ENCODE data around the gene IPO11.
A peak's percentile ranks its signal among the peaks of the same experiment; 100 is the strongest.
"Not testable (repeated sequence)": the region's sequence is repeated elsewhere in the genome, so short reads cannot be mapped to it uniquely, and the experiment has no call there.

The IPO11 gene

DNA sequence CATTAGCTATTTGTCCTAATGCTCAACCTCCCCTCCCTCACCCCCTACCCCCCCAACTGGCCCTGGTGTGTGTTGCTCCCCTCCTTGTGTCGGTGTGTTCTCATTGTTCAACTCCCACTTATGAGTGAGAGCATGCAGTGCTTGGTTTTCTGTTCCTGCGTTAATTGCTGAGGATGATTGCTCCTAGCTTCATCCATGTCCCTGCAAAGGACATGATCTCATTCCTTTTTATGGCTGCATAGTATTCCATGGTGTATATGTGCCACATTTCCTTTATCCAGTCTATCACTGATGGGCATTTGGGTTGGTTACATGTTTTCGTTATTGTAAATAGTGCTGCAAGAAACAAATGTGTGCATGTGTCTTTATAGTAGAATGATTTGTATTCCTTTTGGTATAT, 153.2 kb downstream of the IPO11 start:
- intact Hi-C loops (cut with DNase I); DNase-seq: not testable (repeated sequence)

DNA sequence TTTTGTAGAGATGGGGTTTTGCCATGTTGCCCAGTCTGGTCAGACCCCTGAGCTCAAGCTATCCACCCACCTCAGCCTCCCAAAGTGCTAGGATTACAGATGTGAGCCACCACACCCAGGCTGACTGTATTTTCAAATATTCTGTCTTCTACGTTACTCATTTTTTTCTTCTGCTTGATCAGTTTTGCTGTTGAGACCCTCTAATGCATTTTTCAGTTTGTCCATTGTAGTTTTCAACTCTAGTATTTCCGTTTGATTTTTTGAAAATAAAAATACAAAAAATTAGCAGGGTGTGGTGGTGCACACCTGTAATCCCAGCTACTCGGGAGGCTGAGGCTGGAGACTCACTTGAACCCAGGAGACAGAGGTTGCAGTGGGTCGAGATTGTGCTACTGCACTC, 155.6 kb downstream of the IPO11 start:
- intact Hi-C loops (cut with DNase I), result no loop called here
- DNase-seq, result no peak

DNA sequence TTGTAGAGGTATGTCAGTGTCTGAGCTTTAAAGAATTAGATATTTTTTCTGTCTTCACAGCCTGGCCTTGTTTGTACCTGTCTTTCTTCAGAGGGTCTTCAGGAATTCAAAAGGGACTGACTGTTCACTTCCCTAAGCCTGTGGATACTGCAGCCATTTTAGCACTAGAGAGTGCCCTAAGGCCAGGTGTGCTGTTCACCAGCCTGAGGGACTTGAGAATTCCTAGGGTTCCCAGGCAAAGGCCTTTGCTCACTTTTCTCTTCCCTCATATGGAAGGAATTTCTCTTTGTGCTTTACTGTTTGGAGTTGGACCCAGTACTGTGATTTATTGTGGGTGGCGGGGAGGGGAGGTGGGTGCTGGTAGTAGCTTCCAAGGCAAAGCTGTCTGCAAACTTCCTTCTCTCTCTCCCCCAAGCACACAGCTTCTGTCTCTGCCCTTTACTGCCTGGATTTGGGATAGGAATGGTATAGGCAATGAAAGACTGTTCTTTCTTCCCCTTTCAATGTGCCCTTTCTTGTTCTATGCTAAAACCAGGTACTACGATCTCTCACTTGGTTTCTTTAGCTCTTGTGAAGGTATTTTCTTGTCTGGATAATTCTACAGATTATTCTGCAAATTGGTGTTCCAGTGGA, 156.4 kb downstream of the IPO11 start:
- no peak for DNase-seq
- intact Hi-C loops (cut with DNase I), result no loop called here

DNA sequence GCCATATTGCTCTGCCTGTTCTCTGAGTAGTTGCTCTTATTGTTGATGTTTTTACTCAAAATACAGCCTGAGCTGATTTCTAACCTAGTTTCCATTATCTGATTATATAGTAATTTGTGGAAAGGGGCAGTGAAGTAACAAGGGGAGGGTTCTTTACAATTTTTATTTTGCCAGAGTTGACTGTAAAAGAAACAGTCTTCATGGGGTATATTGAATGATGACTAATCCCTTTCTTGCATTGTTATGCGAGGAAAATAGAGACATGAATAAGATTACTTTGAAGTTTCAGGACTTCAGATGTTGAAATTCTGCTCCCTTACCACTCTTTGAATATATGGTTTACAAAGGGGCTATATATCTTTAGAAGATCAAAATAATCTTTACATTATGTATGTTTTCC, 156.9 kb downstream of the IPO11 start:
- DNase-seq, result no peak
- intact Hi-C loops (cut with DNase I), result no loop called here

DNA sequence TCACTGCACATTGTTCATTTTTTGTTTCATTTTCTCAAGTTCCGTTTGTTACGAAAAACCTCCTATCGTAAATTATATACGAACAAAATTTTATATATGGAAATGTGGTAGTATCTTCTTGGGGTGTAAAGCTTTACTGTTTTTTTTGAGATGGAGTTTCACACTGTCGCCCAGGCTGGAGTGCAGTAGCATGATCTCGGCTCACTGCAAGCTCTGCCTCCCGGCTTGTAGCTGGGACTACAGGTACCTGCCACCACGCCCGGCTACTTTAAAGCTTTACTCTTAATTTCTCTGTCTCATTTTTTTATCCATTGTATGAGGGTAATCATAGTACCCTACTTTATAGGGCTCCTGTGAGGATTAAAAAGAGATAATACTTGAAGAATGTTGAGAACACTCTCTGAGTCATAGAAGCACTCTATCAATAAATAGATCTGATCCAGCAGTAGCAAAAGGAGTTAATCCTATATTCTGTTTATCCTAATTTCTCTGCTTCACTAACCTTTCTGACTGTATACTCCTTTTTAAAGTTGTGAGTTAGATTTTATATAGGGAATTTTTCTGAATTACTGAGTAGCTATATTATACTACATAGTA, 160.5 kb downstream of the IPO11 start:
- no peak for DNase-seq
- intact Hi-C loops (cut with DNase I), result no loop called here

DNA sequence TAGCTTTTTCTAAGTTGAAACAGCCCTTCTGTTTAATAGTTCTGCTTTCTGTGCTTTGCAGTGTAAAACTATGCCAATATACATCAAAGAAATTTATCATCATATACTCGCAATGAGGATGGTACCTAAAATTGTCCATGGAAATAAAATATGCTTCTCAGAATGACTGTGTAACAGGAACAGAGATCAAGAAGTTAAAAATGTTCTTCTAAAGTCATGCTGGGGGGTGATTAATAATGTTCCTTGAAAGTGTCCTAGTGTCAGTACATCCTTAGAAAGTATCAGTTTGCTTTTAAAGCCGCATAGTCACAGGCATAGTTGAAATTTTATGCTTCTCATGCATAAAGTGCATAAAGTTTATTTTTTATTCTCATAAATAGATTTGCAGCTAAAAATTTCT, 162.0 kb downstream of the IPO11 start:
- intact Hi-C loops (cut with DNase I), result no loop called here
- no peak for DNase-seq

DNA sequence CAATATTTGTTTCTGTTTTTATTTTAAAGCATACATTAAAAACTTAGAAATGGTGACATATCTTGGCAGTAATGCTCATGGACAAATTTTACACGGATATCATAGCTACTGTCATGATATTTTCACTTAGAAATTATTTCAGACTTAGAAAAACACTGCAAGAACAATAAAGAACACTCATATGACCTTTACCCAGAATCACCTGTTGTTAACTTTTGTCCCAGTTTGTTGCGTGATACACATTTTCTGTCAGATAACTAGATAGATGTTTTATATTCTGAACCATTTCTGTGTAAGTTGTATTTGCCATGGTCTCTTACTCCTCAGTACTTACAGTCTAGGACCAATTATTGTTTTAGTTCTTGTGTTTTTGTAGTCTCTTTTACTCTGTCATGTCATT, 162.5 kb downstream of the IPO11 start:
- intact Hi-C loops (cut with DNase I), result no loop called here
- DNase-seq, result no peak

DNA sequence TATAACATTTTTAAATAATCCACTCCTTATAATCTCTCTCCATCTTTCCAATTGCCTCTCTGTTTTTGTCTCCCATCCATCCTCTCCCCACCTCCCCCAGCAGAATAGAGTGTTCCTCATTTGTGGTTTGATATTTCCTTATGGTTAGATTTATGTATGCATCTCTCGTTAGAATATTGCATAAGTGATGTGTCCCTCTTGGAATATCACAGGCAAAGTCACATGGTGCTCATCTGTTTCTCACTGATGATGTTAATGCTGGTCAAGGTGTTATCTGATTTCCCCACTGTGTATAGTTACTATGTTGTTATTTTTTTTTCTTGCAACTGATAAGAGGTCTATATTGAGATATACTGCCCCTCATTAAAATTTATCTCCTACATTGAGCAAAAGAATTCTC, 162.9 kb downstream of the IPO11 start:
- DNase-seq, result no peak
- intact Hi-C loops (cut with DNase I), result no loop called here

DNA sequence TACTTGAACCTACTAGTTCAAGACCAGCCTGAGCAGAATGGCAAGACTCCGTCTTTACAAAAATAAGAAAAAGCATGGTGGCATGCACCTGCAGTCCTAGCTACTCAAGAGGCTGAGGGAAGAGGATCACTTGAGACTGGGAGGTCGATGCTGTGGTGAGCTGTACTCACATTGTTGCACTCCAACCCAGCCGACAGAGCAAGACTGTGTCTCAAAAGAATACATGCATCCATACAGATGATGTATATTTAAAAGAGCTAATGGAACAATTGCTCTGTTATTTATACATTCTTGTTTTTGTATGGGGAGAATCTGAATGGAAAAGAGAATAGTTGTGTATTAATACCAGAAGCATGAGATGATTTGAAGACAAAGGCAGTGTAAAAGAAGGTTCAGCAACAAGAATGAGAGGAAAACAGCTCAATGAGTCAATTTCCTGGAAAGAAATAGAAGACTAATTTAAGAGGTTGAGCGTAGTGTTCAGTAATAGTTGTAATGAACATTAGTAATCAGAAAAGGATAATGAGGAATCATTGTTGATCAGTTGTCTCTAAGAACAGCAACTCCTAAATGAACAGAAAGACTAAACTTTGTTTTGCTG, 164.1 kb downstream of the IPO11 start:
- intact Hi-C loops (cut with DNase I), result no loop called here

DNA sequence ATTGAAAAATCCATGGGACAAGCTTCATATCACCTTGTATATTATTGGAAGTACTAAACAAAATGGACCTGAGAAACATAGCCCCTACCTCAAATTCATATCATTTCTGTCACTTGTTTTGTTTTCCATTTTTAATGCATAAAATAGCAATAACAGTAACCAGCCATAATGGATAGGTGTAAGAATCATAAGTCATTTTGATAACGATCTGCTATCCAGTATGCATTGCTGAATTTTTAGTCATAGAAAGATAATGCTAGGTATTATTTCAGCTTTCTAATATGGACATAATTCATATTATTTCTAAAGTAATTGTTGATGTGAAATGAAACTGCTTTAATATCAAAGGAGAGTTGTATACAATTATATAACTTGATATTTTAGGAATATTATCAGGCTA, 164.9 kb downstream of the IPO11 start:
- intact Hi-C loops (cut with DNase I), result no loop called here
- DNase-seq, result no peak

More for the DNA sequence above, 164.1 kb downstream of the IPO11 start:
- no peak for DNase-seq

DNA sequence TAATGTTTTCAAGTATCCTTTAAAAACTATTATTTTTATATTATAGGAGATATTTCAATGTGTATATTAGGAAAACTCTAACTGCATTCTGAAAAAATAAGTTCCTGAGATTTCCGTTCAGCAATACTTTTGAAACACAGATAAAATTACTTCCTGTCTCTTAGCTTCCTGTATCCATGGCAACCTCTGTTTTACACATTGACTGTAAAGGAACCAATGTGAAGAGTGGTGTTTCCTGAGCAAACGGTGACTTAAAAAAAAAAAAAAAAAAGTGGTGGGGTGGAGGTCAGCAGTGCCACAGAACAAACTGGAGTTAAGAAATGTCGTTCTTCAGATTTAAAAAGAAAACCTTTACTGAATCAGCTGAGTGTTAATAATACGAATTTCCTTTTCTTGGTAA, 166.0 kb downstream of the IPO11 start, which contains the start of gene LRRC70:
Gene LRRC70 (plus strand): TSS at position 280 of the 400 bp plus-strand sequence. CDS start 620 bp downstream, outside the sequence.
- DNase-seq, result no peak
- intact Hi-C loops (cut with DNase I), result no loop called here

DNA sequence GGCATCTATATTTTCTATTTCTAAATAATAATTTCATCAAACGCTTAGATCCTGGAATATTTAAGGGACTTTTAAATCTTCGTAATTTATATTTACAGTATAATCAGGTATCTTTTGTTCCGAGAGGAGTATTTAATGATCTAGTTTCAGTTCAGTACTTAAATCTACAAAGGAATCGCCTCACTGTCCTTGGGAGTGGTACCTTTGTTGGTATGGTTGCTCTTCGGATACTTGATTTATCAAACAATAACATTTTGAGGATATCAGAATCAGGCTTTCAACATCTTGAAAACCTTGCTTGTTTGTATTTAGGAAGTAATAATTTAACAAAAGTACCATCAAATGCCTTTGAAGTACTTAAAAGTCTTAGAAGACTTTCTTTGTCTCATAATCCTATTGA, 167.2 kb downstream of the IPO11 start:
- no peak for DNase-seq
- intact Hi-C loops (cut with DNase I), result no loop called here

DNA sequence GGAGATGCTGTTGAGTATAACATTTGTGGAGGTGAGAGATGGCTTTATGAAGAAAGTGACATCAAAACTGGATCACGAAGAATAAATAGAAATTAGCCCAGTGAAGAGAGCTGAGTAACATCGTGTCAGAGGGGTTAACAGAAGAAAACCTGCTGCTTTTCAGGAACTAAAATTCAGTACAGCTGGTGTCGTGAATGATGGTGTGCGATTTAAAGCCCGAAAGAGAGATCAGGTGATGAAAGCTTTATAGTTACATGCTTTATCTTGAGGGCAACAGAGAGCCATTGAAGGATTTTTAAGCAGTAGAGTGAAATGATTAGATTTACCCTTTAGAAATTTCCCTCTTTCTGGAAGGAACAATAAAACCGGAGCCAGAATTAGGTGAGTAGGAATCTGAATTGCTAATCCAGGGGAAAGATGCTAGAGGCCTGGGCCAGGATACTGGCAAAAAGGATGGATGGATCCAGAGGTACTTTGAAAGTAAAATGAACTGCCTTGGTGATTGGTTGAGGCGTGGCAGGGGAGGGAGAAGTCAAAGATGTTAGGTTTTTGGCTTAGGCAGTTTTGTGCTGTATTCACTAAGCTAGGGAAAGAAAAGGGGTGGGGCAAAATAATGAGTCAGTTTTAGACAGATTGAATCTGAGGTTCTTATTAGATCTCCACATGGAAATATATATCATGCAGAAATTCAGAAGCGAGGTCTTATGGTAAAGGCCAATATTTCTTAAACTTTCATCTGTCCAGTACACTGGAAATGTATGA, 169.5 kb downstream of the IPO11 start:
- intact Hi-C loops (cut with DNase I), result no loop called here
- no peak for DNase-seq

DNA sequence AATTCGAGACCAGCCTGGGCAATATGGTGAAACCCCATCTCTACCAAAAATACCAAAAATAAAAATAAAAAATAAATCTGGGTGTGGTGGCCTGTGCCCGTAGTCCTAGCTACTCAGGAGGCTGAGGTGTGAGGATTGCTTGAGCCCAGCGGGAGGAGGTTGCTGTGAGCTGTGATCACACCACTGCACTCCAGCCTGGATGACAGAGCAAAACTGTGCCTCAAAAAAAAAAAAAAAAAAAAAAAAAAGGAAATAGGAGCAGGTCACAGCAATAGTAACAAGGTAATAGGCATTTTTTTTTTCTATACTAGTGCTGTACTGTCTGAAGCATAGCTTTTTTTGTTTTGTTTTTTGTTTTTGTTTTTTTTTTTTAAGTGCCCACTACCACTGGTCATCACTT, 171.8 kb downstream of the IPO11 start:
- DNase-seq, result no peak
- intact Hi-C loops (cut with DNase I), result no loop called here

DNA sequence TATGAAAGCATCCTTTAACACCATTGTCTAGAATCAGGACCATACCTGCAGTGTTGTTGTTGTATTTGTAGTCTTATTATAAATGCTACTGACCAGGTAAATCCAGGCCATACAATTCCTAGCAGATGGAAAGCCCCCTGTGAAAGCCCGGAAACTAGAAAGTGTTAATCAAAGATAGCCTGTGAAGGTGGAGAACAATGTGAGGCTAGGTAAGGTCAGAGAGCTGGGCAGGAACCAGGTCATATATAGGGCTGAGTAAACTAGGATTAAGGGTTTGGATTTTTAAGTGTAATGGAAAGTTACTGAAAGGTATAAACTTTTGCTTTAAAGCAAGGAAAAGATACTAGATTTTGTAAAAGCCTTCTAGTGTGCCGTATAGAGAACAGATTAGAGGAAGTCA, 172.7 kb downstream of the IPO11 start:
- no peak for DNase-seq
- intact Hi-C loops (cut with DNase I), result no loop called here

DNA sequence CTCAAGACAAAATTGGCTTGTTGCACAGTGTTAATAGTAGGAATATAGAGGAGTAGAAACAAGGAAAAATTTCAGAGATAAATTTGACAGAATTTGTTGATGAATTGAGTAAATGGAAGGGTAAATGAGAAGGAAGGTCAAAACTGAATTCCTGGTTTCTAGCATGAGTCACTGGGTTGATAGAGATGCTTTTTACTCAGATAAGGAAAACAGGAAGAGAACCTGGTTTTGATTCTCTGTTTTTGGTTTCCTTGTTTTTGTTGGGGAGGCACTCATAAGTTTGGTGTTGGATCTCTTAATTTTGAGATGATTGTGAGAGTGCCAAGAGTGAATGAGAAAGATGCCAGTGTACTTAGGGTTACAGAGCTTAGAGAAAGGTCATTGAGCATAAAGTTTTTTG, 173.2 kb downstream of the IPO11 start:
- intact Hi-C loops (cut with DNase I), result no loop called here
- DNase-seq, result no peak

DNA sequence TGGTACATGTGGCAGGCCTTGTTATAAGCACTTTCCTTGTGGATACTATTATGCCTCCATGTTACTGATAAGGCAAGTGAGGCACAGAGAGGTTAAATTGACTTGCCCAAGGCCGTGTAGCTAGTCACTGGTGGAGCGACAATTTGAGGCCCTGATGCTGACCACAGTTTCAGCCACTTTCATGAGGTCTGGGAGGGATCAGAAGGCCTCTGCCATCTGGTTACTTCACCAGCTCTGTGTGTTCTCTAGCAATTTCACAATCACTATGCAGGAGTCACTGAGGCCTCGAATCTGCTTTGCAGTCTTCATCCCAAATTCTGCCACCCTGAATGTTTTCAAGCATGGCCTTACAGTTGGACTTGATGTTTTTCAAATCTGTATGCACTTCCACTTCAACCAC, 175.2 kb downstream of the IPO11 start:
- intact Hi-C loops (cut with DNase I), result no loop called here
- no peak for DNase-seq

DNA sequence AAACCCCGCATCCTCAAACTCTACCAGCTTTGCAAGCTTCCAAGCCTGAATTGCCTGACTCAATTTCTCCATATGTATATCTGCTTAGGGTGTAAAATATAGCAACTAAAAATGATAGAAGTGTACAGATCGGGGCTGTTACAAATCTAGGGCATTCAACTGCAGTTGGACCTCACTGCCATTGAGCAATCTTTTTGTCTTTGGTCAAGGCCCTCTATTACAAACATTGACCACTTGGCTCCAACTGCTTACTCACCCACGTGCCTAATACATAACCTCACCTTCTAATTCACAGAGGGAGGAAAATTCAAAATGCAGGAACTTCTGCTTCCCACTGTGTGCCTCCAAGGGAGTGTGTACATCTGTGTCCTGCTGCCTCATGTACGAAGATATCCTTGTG, 176.1 kb downstream of the IPO11 start:
- DNase-seq, result no peak
- intact Hi-C loops (cut with DNase I), result no loop called here

DNA sequence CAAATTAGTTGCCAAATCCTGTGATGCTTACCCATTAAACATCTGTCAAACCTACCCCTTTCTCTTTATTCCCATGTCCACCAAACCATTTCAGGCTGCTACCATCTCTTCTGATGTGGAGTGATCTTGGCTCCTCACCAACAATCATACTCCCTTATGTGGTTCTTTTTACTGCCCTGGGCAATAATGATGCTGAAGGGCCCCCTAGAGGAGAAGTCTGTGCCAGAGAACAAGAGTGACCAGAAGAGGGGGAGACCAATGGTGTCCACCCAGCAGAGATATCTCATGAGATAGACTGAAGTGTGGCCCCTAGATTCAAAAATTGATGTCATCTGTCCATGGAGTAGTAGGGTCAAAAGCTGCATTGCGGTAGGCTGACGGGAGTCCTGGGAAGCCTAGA, 176.9 kb downstream of the IPO11 start:
- intact Hi-C loops (cut with DNase I), result no loop called here
- peak in 1 of 10 donors; percentile 24 for DNase-seq

DNA sequence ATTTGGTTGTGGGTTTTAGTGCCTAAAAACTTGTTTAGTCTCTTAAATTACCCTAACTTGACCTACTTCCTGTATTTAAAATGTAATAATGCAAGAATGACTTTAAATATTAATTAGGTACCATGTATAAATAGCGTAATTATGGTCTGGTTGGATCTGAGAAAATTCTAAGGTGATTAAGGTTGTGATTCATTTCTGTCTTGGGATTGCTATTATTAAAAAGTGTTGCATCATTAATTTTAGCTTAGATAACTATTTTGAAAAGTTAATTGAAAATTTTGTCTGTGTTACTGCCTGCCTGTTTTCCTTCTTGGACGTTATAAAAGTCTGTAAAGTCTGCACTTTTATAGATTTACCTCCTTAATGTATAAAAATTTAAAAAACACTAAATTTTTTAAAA, 177.8 kb downstream of the IPO11 start:
- intact Hi-C loops (cut with DNase I), result no loop called here

DNA sequence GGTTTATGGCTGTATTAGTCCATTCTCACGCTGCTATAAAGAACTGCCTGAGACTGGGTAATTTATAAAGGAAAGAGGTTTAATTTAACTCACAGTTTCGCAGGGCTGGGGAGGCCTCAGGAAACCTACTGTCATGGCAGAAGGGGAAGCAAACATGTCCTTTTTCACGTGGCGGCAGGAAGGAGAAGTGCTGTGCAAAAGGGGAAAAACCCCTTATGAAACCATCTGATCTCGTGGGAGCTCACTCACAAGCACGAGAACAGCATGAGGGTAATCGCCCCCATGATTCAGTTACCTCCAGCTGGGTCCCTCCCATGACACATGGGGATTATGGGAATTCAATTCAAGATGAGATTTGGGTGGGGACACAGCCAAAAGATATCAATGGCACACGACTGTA, 180.0 kb downstream of the IPO11 start:
- intact Hi-C loops (cut with DNase I), result no loop called here
- DNase-seq, result no peak

More for the DNA sequence above, 177.8 kb downstream of the IPO11 start:
- DNase-seq, result no peak

DNA sequence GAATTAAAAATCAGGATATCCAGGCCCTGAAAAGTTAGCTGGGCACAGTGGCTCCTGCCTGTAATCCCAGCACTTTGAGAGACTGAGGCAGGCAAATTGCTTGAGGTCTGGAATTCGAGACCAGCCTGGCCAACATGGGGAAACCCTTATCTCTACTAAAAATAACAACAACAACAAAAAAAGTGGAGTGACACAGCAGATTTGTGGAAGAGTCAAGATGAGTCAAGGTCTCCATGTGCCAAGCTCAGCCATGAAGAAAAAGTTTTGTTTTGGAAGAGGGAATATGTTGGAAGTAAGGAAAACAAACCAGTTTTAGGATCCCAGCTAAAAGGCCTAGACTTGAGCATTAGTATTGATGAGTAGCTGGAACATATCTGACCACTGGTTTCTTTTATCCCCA, 180.8 kb downstream of the IPO11 start:
- no peak for DNase-seq
- intact Hi-C loops (cut with DNase I), result no loop called here

Data from posterior cingulate gyrus (tissue), 11 donors.